HG03025 (cell line): ENCODE results near the gene TIPARP.

ENCODE experiments used
- ATAC-seq: cut with Tn5 transposase; IDR thresholded peaks from one replicate; pipeline ENCODE4 v1.9.1; 2021; ENCODE audit warnings: mild to moderate bottlenecking, moderate library complexity; ENCODE audit not compliant: unreplicated experiment, low FRiP score

The TIPARP gene

GRCh38 chr3:156674046-156674910 is at the start of gene TIPARP:
Gene TIPARP, plus strand, starts transcription at chr3:156674590. Its CDS starts 3,108 bp downstream, at chr3:156677698.
- peak; percentile 87 for ATAC-seq

- ATAC-seq, result no peak
Observed at GRCh38 chr3:156626104-156626503, 48.3 kb upstream of the TIPARP start.

GRCh38 chr3:156627946-156628569 is 46.3 kb upstream of the TIPARP start:
- no peak for ATAC-seq

- ATAC-seq, result no peak
Observed at GRCh38 chr3:156628836-156629618, 45.4 kb upstream of the TIPARP start.

- no peak for ATAC-seq
Observed at GRCh38 chr3:156630081-156630772, 44.2 kb upstream of the TIPARP start.

- ATAC-seq, result no peak
Observed at GRCh38 chr3:156630773-156631093, 43.7 kb upstream of the TIPARP start.

GRCh38 chr3:156631323-156631722 is 43.1 kb upstream of the TIPARP start:
- no peak for ATAC-seq

GRCh38 chr3:156632601-156633000 is 41.8 kb upstream of the TIPARP start:
- ATAC-seq, result no peak

- no peak for ATAC-seq
Observed at GRCh38 chr3:156633335-156633734, 41.1 kb upstream of the TIPARP start.

GRCh38 chr3:156635034-156635433 is 39.4 kb upstream of the TIPARP start:
- ATAC-seq, result no peak

GRCh38 chr3:156635973-156636372 is 38.4 kb upstream of the TIPARP start:
- ATAC-seq, result no peak

GRCh38 chr3:156637480-156638022 is 36.8 kb upstream of the TIPARP start:
- no peak for ATAC-seq

GRCh38 chr3:156638271-156638670 is 36.1 kb upstream of the TIPARP start:
- no peak for ATAC-seq

- no peak for ATAC-seq
Observed at GRCh38 chr3:156639414-156640023, 34.9 kb upstream of the TIPARP start.

GRCh38 chr3:156641618-156641975 is 32.8 kb upstream of the TIPARP start:
- no peak for ATAC-seq

GRCh38 chr3:156642750-156643728 is 31.4 kb upstream of the TIPARP start:
- no peak for ATAC-seq

GRCh38 chr3:156643729-156644389 is 30.5 kb upstream of the TIPARP start:
- peak; percentile 76 for ATAC-seq

- ATAC-seq, result no peak
Observed at GRCh38 chr3:156644958-156645357, 29.4 kb upstream of the TIPARP start.
